GM12878 (cell line): Measurements from ENCODE around the gene FBXL17. TPM values are rescaled to one million over a fixed set of nuclear protein-coding genes. Genes with fewer than 3 reads are reported as not detected.

Experiments
- ATAC-seq: fragments of 200-7000 bp; cut with Tn5 transposase; 3 replicates; pipeline ENCODE4 v1.9.1; 2020; ENCODE audit warnings: mild to moderate bottlenecking, moderate library complexity
- BruUV-seq: library from RNA; stranded (reverse); fragments of 400-500 nt; replicated peaks from 2 replicates; lab custom pipeline; 2021; lab: Mats Ljungman, UMichigan
- CTCF ChIA-PET: fragments of 300-600 bp; sonication (Branson Sonifier 250); formaldehyde crosslinking; extraction: SDS; loops from one replicate; lab custom pipeline; 2021; ENCODE audit warnings: inconsistent platforms; lab: Yijun Ruan, JAX
- POLR2A ChIA-PET: fragments of 350-600 bp; formaldehyde crosslinking; extraction: SDS; loops from one replicate; lab custom pipeline; 2021; ENCODE audit warnings: inconsistent platforms; lab: Charles Lee
- RAD21 ChIA-PET: fragments of 300-600 bp; sonication (Branson Sonifier 250); formaldehyde crosslinking; loops from one replicate; lab custom pipeline; 2023; ENCODE audit warnings: antibody characterized with exemption; ENCODE audit not compliant: unreplicated experiment; lab: Charles Lee
- SMC1A ChIA-PET: fragments of 300-600 bp; sonication (Branson Sonifier 250); formaldehyde crosslinking; loops from one replicate; lab custom pipeline; 2023; ENCODE audit not compliant: unreplicated experiment, uncharacterized antibody; lab: Charles Lee
- DNase-seq: peaks from one replicate; pipeline ENCODE4 v3.0.0-alpha.2; 2011; ENCODE audit warnings: low read depth, low spot score
- FAIRE-seq: peaks from 3 replicates; lab custom pipeline; 2011; peaks lifted over from hg19 to GRCh38; lab: Jason Lieb, UNC
- H2AFZ ChIP-seq: 2 replicates; pipeline ENCODE4 v1.6.0; 2011; ENCODE audit warnings: low read depth, low read length, control low read depth; ENCODE audit not compliant: control insufficient read depth
- H3K27ac ChIP-seq: 2 replicates; pipeline ENCODE4 v1.5.1; 2011; ENCODE audit warnings: control low read depth; ENCODE audit not compliant: control insufficient read depth, insufficient read depth
- H3K27me3 ChIP-seq, 2 experiments: replicated peaks in 1 of 2; 2 replicates each; pipeline versions ENCODE4 v1.6.0 to v1.6.1; 2011; ENCODE audit warnings: low read length in 1 of 2; ENCODE audit not compliant: control insufficient read depth in 2 of 2, insufficient read depth in 2 of 2
- H3K36me3 ChIP-seq, 2 experiments: 2 replicates each; pipeline ENCODE4 v1.5.1; 2011; ENCODE audit warnings: low read length in 1 of 2; ENCODE audit not compliant: control insufficient read depth in 2 of 2, insufficient read depth in 2 of 2
- H3K4me1 ChIP-seq: 2 replicates; pipeline ENCODE4 v1.6.1; 2011; ENCODE audit warnings: mild to moderate bottlenecking, low read length, moderate library complexity, mixed read lengths; ENCODE audit not compliant: control insufficient read depth, insufficient read depth
- H3K4me2 ChIP-seq: 2 replicates; pipeline ENCODE4 v1.6.0; 2011; ENCODE audit warnings: control low read depth; ENCODE audit not compliant: control insufficient read depth, insufficient read depth
- H3K4me3 ChIP-seq: fragments of 200-600 bp; sonication (generic); 2 replicates; pipeline ENCODE4 v1.5.1; 2016
- H3K79me2 ChIP-seq: 2 replicates; pipeline ENCODE4 v1.6.0; 2011; ENCODE audit warnings: low read length; ENCODE audit not compliant: control insufficient read depth, insufficient read depth
- H3K9ac ChIP-seq: 2 replicates; pipeline ENCODE4 v1.8.0; 2011; ENCODE audit warnings: low read length, control low read depth, mixed read lengths; ENCODE audit not compliant: control insufficient read depth, insufficient read depth
- H3K9me3 ChIP-seq: replicated peaks from 3 replicates; pipeline ENCODE4 v1.5.1; 2011; ENCODE audit warnings: mild to moderate bottlenecking, low read length; ENCODE audit not compliant: control insufficient read depth, insufficient read depth
- H4K20me1 ChIP-seq: 2 replicates; pipeline ENCODE4 v1.6.0; 2011; ENCODE audit not compliant: control insufficient read depth, insufficient read depth
- ATF3 ChIP-seq: IDR thresholded peaks from 2 replicates; pipeline ENCODE4 v1.6.1; 2011; ENCODE audit warnings: low read depth, mild to moderate bottlenecking, low read length, moderate library complexity, borderline replicate concordance; ENCODE audit errors: extremely low read depth
- CEBPZ ChIP-seq: fragments of 150-350 bp; IDR thresholded peaks from 2 replicates; pipeline ENCODE4 v1.6.1; 2016; ENCODE audit warnings: low read depth, low read length
- KDM1A ChIP-seq: fragments of 200-600 bp; sonication (generic); IDR thresholded peaks from 2 replicates; pipeline ENCODE4 v1.6.1; 2016; ENCODE audit warnings: borderline replicate concordance
- NKRF ChIP-seq: fragments of 450-650 bp; conservative IDR thresholded peaks from 2 replicates; pipeline ENCODE4 v1.6.1; 2017; ENCODE audit warnings: mild to moderate bottlenecking, moderate library complexity
- SKIL ChIP-seq: fragments of 450-650 bp; IDR thresholded peaks from 2 replicates; pipeline ENCODE4 v1.6.1; 2017; ENCODE audit warnings: mild to moderate bottlenecking, low read depth, inconsistent platforms; ENCODE audit not compliant: poor library complexity, severe bottlenecking
- YBX1 ChIP-seq: fragments of 450-650 bp; IDR thresholded peaks from 2 replicates; pipeline ENCODE4 v1.6.1; 2016; ENCODE audit warnings: antibody characterized with exemption
- WGBS: methylation state at CpG from one replicate; pipeline ENCODE4 v1.1.6; 2016; ENCODE audit warnings: low lambda C conversion rate; ENCODE audit not compliant: insufficient replicate concordance, insufficient coverage; ENCODE audit errors: missing lambda C conversion rate; 5-methylcytosine and 5-hydroxymethylcytosine counted together
- in situ Hi-C: fragments of 300-500 bp; cut with MboI; formaldehyde crosslinking; loops from 9 replicates; pipeline ENCODE4 v1.14.3; 2018; ENCODE audit warnings: mixed read lengths
- intact Hi-C: fragments of 100-400 bp; cut with micrococcal nuclease; formaldehyde crosslinking; loops from one replicate; pipeline ENCODE4 v1.14.2; 2022; ENCODE audit not compliant: unreplicated experiment
- polyA plus RNA-seq, 11 experiments: library from polyadenylated mRNA; depleted of rRNA in 4 of 11; unstranded in 6 of 11; stranded (reverse) in 5 of 11; fragments of >200 nt; fragmentation: Nextera tagmentation in 4 of 11; fragmentation: Illumina TruSeq in 1 of 11; extraction: Ambion mirVana in 4 of 11; extraction: Trizol in 1 of 11; gene quantifications; 1 replicate in 1 of 11; 2 replicates in 10 of 11; pipeline versions ENCODE4 v1.2.1 to v1.2.3, GENCODE V29; 2011 to 2016; ENCODE audit warnings: inconsistent platforms in 2 of 11, missing spikeins in 2 of 11, low read depth in 1 of 11
- total RNA-seq, 4 experiments: library from RNA; depleted of rRNA in 3 of 4; stranded (reverse); fragments of >200 nt in 3 of 4; fragmentation: Illumina TruSeq in 1 of 4; extraction: Trizol in 1 of 4; gene quantifications; 2 replicates each; pipeline versions ENCODE4 v1.2.1 to v1.2.3, GENCODE V29; 2013 to 2021

FBXL17 gene
- total and polyA plus RNA-seq, 10 of the 15 experiments (the other 5 are each of a cell fraction or from before 2014, with no cell fraction given) = 0.88 to 9.0 (median 4.4) TPM

- 47% methylated on average over 3 of the region's 3 CpGs for WGBS
- no peak overlapping the region for H3K4me3 ChIP-seq
- in situ Hi-C loops = no loop called here
- no peak for TF ChIP-seq ATF3
- no peak for TF ChIP-seq YBX1
- TF ChIP-seq CEBPZ = no peak
- no peak for TF ChIP-seq SKIL
- no peak for TF ChIP-seq KDM1A
- TF ChIP-seq NKRF = no peak
- peak overlapping the region; percentile 15 for H2AFZ ChIP-seq
- H3K36me3 ChIP-seq = no peaks in the 10 kb centered on the region
- RAD21 ChIA-PET = no interaction called here
- POLR2A ChIA-PET = no interaction called here
- no peaks in the 10 kb centered on the region for H4K20me1 ChIP-seq
- DNase-seq (no peak), FAIRE-seq (no peak), ATAC-seq (no peak)
- H3K9ac ChIP-seq = no peak overlapping the region
- H3K27me3 ChIP-seq = no peaks in the 10 kb centered on the region
- no peak overlapping the region for H3K27ac ChIP-seq
- intact Hi-C loops = no loop called here
- SMC1A ChIA-PET = interaction anchor here (1.9 kb wide), 1 partner anchor 10 kb away, joined by 8 read pairs; no protein-coding TSS in a partner anchor
- H3K9me3 ChIP-seq = no peaks in the 10 kb centered on the region
- H3K79me2 ChIP-seq = no peaks in the 10 kb centered on the region
- H3K4me2 ChIP-seq = no peak overlapping the region
- no TSS peak for BruUV-seq
- CTCF ChIA-PET = interaction anchor here (0.9 kb wide), 1 partner anchor 16 kb away, joined by 3 read pairs; no protein-coding TSS in a partner anchor
- peaks cover 5% of the 10 kb centered on the region for H3K4me1 ChIP-seq
These were observed 510.9 kb downstream of the FBXL17 start for GRCh38 chr5:107871023-107871422.
